K562 (cell line): Measurements from ENCODE around the gene HFE. TPM values are rescaled to one million over a fixed set of nuclear protein-coding genes. Genes with fewer than 3 reads are reported as not detected.
A peak's percentile ranks its signal among the peaks of the same experiment; 100 is the strongest.

Experiments used
- CC2D1A ChIP-seq: fragments of 450-650 bp; IDR thresholded peaks from 2 replicates; pipeline ENCODE4 v1.6.1; 2017; ENCODE audit warnings: mild to moderate bottlenecking
- HEY1 ChIP-seq: fragments of 250-450 bp; sonication (Bioruptor Pico); IDR thresholded peaks from 2 replicates; pipeline ENCODE4 v1.5.0; 2020; ENCODE audit warnings: mild to moderate bottlenecking, moderate library complexity, borderline replicate concordance
- STAG1 ChIP-seq: sonication (generic); formaldehyde crosslinking; IDR thresholded peaks from 2 replicates; pipeline ENCODE4 v1.5.0; 2020; ENCODE audit warnings: missing genetic modification reagents, borderline replicate concordance
- XRCC5 ChIP-seq: fragments of 200-400 bp; formaldehyde crosslinking; IDR thresholded peaks from 2 replicates; pipeline ENCODE4 v1.6.1; 2017; ENCODE audit warnings: low read depth, mild to moderate bottlenecking, low read length
- ZKSCAN8 ChIP-seq: fragments of 200-800 bp; sonication (Bioruptor generic); IDR thresholded peaks from 2 replicates; pipeline ENCODE4 v1.6.1; 2016; ENCODE audit warnings: missing genetic modification characterization, missing compliant biosample characterization
- polyA plus RNA-seq, 8 experiments: library from polyadenylated mRNA; depleted of rRNA in 4 of 8; stranded (reverse) in 5 of 8; unstranded in 3 of 8; fragments of >200 nt; fragmentation: Nextera tagmentation in 2 of 8; fragmentation: Illumina TruSeq in 1 of 8; extraction: Ambion mirVana in 2 of 8; extraction: Trizol in 1 of 8; gene quantifications; 2 replicates each; pipeline versions ENCODE4 v1.2.1 to v1.2.3, GENCODE V29; 2011 to 2014; ENCODE audit warnings: inconsistent platforms in 1 of 8, missing spikeins in 1 of 8
- total RNA-seq, 7 experiments: library from RNA; depleted of rRNA in 6 of 7; stranded (reverse); fragments of >200 nt in 6 of 7; fragmentation: Illumina TruSeq in 2 of 7; extraction: Trizol in 2 of 7; gene quantifications; 2 replicates each; pipeline versions ENCODE4 v1.2.1 to v1.2.3, GENCODE V29; 2011 to 2021; ENCODE audit warnings: low replicate concordance in 1 of 7
- TF ChIP-seq, protein P1 (sequence below): fragments of 250-450 bp; sonication (Bioruptor Pico); IDR thresholded peaks from 2 replicates; pipeline ENCODE4 v1.4.0; 2020; ENCODE audit warnings: mild to moderate bottlenecking
- TF ChIP-seq, protein P2 (sequence below): sonication (generic); formaldehyde crosslinking; IDR thresholded peaks from 2 replicates; pipeline ENCODE4 v1.8.1; 2023; ENCODE audit warnings: mild to moderate bottlenecking, missing genetic modification reagents
- TF ChIP-seq, protein P3 (sequence below): fragments of 200-600 bp; sonication (generic); IDR thresholded peaks from one replicate; pipeline ENCODE4 v1.6.1; 2012; ENCODE audit warnings: mild to moderate bottlenecking, low read depth, low read length, inconsistent platforms
- TF ChIP-seq, protein P4 (sequence below): fragments of 250-450 bp; sonication (Bioruptor Pico); IDR thresholded peaks from 2 replicates; pipeline ENCODE4 v1.8.0; 2021; ENCODE audit warnings: moderate library complexity, mild to moderate bottlenecking, inconsistent platforms
- TF ChIP-seq, protein P5 (sequence below): fragments of 150-350 bp; conservative IDR thresholded peaks from 2 replicates; pipeline ENCODE4 v1.6.1; 2014; ENCODE audit warnings: low read length

HFE gene
- total and polyA plus RNA-seq, 9 of the 15 experiments (the other 6 are each of a cell fraction or from before 2014, with no cell fraction given) = 0.14 to 1.2 (median 0.76) TPM

DNA sequence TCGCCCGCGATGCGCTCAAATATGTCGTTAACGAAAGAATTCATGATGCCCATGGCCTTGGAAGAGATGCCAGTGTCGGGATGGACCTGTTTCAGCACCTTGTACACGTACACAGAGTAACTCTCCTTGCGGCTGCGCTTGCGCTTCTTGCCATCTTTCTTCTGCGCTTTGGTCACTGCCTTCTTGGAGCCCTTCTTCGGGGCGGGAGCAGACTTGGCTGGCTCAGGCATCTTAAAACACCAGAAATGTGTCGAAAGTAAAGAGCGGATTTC is 36.4 kb downstream of the HFE start (continued):
- TF ChIP-seq, protein P1, sequence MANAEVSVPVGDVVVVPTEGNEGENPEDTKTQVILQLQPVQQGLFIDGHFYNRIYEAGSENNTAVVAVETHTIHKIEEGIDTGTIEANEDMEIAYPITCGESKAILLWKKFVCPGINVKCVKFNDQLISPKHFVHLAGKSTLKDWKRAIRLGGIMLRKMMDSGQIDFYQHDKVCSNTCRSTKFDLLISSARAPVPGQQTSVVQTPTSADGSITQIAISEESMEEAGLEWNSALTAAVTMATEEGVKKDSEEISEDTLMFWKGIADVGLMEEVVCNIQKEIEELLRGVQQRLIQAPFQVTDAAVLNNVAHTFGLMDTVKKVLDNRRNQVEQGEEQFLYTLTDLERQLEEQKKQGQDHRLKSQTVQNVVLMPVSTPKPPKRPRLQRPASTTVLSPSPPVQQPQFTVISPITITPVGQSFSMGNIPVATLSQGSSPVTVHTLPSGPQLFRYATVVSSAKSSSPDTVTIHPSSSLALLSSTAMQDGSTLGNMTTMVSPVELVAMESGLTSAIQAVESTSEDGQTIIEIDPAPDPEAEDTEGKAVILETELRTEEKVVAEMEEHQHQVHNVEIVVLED (CRISPR knock-in tag) = no peak
- TF ChIP-seq, protein P2, sequence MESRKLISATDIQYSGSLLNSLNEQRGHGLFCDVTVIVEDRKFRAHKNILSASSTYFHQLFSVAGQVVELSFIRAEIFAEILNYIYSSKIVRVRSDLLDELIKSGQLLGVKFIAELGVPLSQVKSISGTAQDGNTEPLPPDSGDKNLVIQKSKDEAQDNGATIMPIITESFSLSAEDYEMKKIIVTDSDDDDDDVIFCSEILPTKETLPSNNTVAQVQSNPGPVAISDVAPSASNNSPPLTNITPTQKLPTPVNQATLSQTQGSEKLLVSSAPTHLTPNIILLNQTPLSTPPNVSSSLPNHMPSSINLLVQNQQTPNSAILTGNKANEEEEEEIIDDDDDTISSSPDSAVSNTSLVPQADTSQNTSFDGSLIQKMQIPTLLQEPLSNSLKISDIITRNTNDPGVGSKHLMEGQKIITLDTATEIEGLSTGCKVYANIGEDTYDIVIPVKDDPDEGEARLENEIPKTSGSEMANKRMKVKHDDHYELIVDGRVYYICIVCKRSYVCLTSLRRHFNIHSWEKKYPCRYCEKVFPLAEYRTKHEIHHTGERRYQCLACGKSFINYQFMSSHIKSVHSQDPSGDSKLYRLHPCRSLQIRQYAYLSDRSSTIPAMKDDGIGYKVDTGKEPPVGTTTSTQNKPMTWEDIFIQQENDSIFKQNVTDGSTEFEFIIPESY (CRISPR knock-in tag) = peak; percentile 8; the same call in 1 of the 2 replicates
- TF ChIP-seq, protein P3, sequence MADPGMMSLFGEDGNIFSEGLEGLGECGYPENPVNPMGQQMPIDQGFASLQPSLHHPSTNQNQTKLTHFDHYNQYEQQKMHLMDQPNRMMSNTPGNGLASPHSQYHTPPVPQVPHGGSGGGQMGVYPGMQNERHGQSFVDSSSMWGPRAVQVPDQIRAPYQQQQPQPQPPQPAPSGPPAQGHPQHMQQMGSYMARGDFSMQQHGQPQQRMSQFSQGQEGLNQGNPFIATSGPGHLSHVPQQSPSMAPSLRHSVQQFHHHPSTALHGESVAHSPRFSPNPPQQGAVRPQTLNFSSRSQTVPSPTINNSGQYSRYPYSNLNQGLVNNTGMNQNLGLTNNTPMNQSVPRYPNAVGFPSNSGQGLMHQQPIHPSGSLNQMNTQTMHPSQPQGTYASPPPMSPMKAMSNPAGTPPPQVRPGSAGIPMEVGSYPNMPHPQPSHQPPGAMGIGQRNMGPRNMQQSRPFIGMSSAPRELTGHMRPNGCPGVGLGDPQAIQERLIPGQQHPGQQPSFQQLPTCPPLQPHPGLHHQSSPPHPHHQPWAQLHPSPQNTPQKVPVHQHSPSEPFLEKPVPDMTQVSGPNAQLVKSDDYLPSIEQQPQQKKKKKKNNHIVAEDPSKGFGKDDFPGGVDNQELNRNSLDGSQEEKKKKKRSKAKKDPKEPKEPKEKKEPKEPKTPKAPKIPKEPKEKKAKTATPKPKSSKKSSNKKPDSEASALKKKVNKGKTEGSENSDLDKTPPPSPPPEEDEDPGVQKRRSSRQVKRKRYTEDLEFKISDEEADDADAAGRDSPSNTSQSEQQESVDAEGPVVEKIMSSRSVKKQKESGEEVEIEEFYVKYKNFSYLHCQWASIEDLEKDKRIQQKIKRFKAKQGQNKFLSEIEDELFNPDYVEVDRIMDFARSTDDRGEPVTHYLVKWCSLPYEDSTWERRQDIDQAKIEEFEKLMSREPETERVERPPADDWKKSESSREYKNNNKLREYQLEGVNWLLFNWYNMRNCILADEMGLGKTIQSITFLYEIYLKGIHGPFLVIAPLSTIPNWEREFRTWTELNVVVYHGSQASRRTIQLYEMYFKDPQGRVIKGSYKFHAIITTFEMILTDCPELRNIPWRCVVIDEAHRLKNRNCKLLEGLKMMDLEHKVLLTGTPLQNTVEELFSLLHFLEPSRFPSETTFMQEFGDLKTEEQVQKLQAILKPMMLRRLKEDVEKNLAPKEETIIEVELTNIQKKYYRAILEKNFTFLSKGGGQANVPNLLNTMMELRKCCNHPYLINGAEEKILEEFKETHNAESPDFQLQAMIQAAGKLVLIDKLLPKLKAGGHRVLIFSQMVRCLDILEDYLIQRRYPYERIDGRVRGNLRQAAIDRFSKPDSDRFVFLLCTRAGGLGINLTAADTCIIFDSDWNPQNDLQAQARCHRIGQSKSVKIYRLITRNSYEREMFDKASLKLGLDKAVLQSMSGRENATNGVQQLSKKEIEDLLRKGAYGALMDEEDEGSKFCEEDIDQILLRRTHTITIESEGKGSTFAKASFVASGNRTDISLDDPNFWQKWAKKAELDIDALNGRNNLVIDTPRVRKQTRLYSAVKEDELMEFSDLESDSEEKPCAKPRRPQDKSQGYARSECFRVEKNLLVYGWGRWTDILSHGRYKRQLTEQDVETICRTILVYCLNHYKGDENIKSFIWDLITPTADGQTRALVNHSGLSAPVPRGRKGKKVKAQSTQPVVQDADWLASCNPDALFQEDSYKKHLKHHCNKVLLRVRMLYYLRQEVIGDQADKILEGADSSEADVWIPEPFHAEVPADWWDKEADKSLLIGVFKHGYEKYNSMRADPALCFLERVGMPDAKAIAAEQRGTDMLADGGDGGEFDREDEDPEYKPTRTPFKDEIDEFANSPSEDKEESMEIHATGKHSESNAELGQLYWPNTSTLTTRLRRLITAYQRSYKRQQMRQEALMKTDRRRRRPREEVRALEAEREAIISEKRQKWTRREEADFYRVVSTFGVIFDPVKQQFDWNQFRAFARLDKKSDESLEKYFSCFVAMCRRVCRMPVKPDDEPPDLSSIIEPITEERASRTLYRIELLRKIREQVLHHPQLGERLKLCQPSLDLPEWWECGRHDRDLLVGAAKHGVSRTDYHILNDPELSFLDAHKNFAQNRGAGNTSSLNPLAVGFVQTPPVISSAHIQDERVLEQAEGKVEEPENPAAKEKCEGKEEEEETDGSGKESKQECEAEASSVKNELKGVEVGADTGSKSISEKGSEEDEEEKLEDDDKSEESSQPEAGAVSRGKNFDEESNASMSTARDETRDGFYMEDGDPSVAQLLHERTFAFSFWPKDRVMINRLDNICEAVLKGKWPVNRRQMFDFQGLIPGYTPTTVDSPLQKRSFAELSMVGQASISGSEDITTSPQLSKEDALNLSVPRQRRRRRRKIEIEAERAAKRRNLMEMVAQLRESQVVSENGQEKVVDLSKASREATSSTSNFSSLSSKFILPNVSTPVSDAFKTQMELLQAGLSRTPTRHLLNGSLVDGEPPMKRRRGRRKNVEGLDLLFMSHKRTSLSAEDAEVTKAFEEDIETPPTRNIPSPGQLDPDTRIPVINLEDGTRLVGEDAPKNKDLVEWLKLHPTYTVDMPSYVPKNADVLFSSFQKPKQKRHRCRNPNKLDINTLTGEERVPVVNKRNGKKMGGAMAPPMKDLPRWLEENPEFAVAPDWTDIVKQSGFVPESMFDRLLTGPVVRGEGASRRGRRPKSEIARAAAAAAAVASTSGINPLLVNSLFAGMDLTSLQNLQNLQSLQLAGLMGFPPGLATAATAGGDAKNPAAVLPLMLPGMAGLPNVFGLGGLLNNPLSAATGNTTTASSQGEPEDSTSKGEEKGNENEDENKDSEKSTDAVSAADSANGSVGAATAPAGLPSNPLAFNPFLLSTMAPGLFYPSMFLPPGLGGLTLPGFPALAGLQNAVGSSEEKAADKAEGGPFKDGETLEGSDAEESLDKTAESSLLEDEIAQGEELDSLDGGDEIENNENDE = no peak
- TF ChIP-seq STAG1 (CRISPR knock-in tag) (no peak; the same call in 1 of the 2 replicates), XRCC5 (peak; percentile 64; the same call in 1 of the 2 replicates), CC2D1A (no peak), ZKSCAN8 (CRISPR knock-in tag) (no peak), HEY1 (CRISPR knock-in tag) (peak; percentile 45; the same call in 1 of the 2 replicates)
- TF ChIP-seq, protein P4, sequence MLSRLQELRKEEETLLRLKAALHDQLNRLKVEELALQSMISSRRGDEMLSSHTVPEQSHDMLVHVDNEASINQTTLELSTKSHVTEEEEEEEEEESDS = no peak
- TF ChIP-seq, protein P5, sequence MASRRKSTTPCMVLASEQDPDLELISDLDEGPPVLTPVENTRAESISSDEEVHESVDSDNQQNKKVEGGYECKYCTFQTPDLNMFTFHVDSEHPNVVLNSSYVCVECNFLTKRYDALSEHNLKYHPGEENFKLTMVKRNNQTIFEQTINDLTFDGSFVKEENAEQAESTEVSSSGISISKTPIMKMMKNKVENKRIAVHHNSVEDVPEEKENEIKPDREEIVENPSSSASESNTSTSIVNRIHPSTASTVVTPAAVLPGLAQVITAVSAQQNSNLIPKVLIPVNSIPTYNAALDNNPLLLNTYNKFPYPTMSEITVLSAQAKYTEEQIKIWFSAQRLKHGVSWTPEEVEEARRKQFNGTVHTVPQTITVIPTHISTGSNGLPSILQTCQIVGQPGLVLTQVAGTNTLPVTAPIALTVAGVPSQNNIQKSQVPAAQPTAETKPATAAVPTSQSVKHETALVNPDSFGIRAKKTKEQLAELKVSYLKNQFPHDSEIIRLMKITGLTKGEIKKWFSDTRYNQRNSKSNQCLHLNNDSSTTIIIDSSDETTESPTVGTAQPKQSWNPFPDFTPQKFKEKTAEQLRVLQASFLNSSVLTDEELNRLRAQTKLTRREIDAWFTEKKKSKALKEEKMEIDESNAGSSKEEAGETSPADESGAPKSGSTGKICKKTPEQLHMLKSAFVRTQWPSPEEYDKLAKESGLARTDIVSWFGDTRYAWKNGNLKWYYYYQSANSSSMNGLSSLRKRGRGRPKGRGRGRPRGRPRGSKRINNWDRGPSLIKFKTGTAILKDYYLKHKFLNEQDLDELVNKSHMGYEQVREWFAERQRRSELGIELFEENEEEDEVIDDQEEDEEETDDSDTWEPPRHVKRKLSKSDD = no peak
